Hepatocyte (in vitro differentiated cells): ENCODE measurements around the gene CDK3.

Experiments
- EZH2 ChIP-seq: fragments of 200-600 bp; sonication (generic); IDR thresholded peaks from 2 replicates; pipeline ENCODE4 v1.6.1; 2016; ENCODE audit warnings: antibody characterized with exemption, mild to moderate bottlenecking, borderline replicate concordance
- TF ChIP-seq, protein P1 (sequence below): fragments of 200-600 bp; sonication (generic); IDR thresholded peaks from 2 replicates; pipeline ENCODE4 v1.5.1; 2016; ENCODE audit warnings: antibody characterized with exemption, mild to moderate bottlenecking; ENCODE audit not compliant: poor library complexity

DNA sequence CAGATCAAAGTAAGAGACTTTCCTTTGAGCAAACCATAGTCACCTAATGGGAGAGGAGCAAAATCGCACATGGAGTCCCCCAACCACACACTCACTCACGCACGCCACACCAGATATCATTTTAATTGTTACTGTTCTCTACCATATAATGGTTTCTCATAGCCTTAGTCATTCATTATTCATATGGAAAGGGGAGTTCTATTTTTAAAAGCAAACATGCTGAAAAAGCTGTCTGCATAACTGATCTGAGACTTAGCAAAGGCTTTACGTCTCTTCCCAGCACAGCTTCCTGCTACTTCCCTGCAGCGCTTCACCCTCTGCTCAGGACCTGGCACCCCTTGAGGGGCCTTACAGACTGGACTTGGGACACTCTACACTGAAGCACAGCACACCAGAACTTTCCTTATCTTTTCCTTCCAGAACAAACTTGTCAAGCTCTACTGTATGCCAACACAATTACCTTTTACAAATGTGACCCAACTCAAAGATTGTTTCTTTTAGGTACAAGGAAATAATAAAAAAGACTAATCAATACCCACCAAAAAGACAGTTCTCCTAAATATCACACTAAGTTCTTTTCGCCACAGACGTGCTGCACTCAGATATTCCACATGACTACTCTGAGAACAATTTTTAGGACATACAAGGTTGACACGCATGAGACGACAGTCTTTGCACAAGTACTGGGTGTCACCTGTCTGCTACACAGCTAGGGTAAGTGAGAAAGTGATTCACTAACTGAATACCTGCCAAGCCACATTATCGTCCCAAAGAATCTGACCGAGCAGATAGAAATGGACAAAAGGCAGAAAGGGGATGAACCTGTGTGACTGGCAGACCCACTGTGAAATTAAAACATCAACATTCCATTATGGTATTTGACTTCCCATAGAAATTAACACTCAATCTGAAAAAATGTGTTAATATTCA is 50.1 kb downstream of the CDK3 start:
- TF ChIP-seq, protein P1, sequence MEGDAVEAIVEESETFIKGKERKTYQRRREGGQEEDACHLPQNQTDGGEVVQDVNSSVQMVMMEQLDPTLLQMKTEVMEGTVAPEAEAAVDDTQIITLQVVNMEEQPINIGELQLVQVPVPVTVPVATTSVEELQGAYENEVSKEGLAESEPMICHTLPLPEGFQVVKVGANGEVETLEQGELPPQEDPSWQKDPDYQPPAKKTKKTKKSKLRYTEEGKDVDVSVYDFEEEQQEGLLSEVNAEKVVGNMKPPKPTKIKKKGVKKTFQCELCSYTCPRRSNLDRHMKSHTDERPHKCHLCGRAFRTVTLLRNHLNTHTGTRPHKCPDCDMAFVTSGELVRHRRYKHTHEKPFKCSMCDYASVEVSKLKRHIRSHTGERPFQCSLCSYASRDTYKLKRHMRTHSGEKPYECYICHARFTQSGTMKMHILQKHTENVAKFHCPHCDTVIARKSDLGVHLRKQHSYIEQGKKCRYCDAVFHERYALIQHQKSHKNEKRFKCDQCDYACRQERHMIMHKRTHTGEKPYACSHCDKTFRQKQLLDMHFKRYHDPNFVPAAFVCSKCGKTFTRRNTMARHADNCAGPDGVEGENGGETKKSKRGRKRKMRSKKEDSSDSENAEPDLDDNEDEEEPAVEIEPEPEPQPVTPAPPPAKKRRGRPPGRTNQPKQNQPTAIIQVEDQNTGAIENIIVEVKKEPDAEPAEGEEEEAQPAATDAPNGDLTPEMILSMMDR, result no peak
- TF ChIP-seq EZH2, result no peak
